ENCODE data around the gene MFAP2.
"Not testable (repeated sequence)": the region's sequence is repeated elsewhere in the genome, so short reads cannot be mapped to it uniquely, and the experiment has no call there.

MFAP2 gene

GRCh38 chr1:16929146-16930041 lies 51.0 kb downstream of the MFAP2 start:
- not testable (repeated sequence) for DNase-seq (ENCODE audit: low spot score)

- no peak for DNase-seq (ENCODE audit: low spot score)
These were observed 52.5 kb downstream of the MFAP2 start for GRCh38 chr1:16927711-16928485.

GRCh38 chr1:16927256-16927655 lies 53.2 kb downstream of the MFAP2 start:
- DNase-seq (ENCODE audit: low spot score), result no peak

- no peak for DNase-seq (ENCODE audit: low spot score)
These were observed 53.8 kb downstream of the MFAP2 start for GRCh38 chr1:16926491-16927073.

- DNase-seq (ENCODE audit: low spot score), result peak; percentile 42
These were observed 54.6 kb downstream of the MFAP2 start for GRCh38 chr1:16925635-16926490.

DNA sequence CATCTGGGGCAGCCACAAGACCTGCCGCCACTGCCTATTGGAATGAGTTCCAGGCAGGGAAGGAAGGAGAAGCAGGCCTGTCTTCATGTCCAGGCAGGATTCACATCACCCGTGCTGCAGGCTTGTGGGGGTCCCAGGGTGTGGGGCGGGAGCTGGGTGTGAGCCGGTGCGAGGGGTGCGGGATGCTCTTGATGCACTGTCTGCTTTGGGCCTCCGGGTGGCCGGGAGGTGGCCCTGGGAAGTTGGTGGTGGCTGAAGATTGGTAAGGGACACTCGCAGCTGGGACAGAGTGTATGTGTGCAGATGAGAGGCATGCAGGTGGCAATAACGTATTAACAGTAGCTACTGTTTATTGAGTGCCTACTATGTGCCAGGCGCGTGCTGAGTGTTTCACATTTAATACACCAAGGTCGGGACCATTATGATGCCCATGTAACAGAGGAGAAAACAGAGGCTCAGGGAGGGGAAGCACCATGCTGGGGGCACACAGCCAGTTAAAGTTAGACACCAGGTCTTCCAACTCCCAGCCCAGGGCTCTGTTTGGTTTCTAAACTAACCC lies 55.4 kb downstream of the MFAP2 start:
- peak; percentile 76 for DNase-seq (ENCODE audit: low spot score)
